GM23248 (cell line): Measurements from ENCODE around the gene TTC32. TPM values are rescaled to one million over a fixed set of nuclear protein-coding genes. Genes with fewer than 3 reads are reported as not detected.

Experiments used
- DNase-seq: peaks from one replicate; pipeline ENCODE4 v3.0.0-alpha.2; 2015
- H2AFZ ChIP-seq: fragments of 200-600 bp; sonication (generic); 2 replicates; pipeline ENCODE4 v1.6.1; 2016; ENCODE audit warnings: antibody characterized with exemption
- H3F3A ChIP-seq: fragments of 200-600 bp; sonication (generic); 2 replicates; pipeline ENCODE4 v1.6.1; 2016; ENCODE audit warnings: mild to moderate bottlenecking, antibody characterized with exemption, mixed run types; ENCODE audit not compliant: insufficient read depth
- H3K27ac ChIP-seq: fragments of 200-600 bp; sonication (generic); 2 replicates; pipeline ENCODE4 v1.5.1; 2016; ENCODE audit warnings: mild to moderate bottlenecking
- H3K27me3 ChIP-seq: fragments of 200-600 bp; sonication (generic); replicated peaks from 2 replicates; pipeline ENCODE4 v1.6.1; 2016; ENCODE audit warnings: mild to moderate bottlenecking; ENCODE audit not compliant: insufficient read depth
- H3K36me3 ChIP-seq: fragments of 200-600 bp; sonication (generic); 2 replicates; pipeline ENCODE4 v1.6.1; 2016; ENCODE audit warnings: low read depth, mild to moderate bottlenecking
- H3K4me1 ChIP-seq: fragments of 200-600 bp; sonication (generic); 2 replicates; pipeline ENCODE4 v1.6.1; 2016; ENCODE audit warnings: mild to moderate bottlenecking; ENCODE audit not compliant: insufficient read depth
- H3K4me2 ChIP-seq: fragments of 200-600 bp; sonication (generic); one replicate; pipeline ENCODE4 v1.6.1; 2016; ENCODE audit warnings: mild to moderate bottlenecking; ENCODE audit not compliant: unreplicated experiment
- H3K4me3 ChIP-seq: fragments of 200-600 bp; sonication (generic); 2 replicates; pipeline ENCODE4 v1.5.1; 2016; ENCODE audit warnings: mild to moderate bottlenecking
- H3K79me2 ChIP-seq: fragments of 200-600 bp; sonication (generic); 2 replicates; pipeline ENCODE4 v1.6.1; 2016; ENCODE audit warnings: mild to moderate bottlenecking; ENCODE audit not compliant: insufficient read depth
- H3K9ac ChIP-seq: fragments of 200-600 bp; sonication (generic); 2 replicates; pipeline ENCODE4 v1.6.1; 2016; ENCODE audit warnings: mild to moderate bottlenecking
- H3K9me2 ChIP-seq: fragments of 200-600 bp; sonication (generic); 2 replicates; pipeline ENCODE4 v1.6.1; 2016; ENCODE audit warnings: mixed run types, mild to moderate bottlenecking, moderate library complexity; ENCODE audit not compliant: insufficient read depth
- H3K9me3 ChIP-seq: fragments of 200-600 bp; sonication (generic); one replicate; pipeline ENCODE4 v1.6.1; 2017; ENCODE audit warnings: low read depth
- H4K20me1 ChIP-seq: fragments of 200-600 bp; sonication (generic); 2 replicates; pipeline ENCODE4 v1.6.0; 2016; ENCODE audit not compliant: insufficient read depth
- EZH2 ChIP-seq: fragments of 200-600 bp; sonication (generic); IDR thresholded peaks from 2 replicates; pipeline ENCODE4 v1.6.1; 2018; ENCODE audit warnings: antibody characterized with exemption, mild to moderate bottlenecking; ENCODE audit not compliant: insufficient read depth, poor library complexity, severe bottlenecking
- EZH2phosphoT487 ChIP-seq: fragments of 200-600 bp; sonication (generic); IDR thresholded peaks from 2 replicates; pipeline ENCODE4 v1.6.1; 2018; ENCODE audit warnings: antibody characterized with exemption, moderate library complexity, mild to moderate bottlenecking, low read depth; ENCODE audit not compliant: insufficient read depth
- WGBS, 2 experiments: methylation state at CpG; one replicate each; pipeline ENCODE4 v1.1.6; 2015 to 2017; ENCODE audit warnings: low lambda C conversion rate in 2 of 2, low coverage in 1 of 2; ENCODE audit errors: missing lambda C conversion rate in 2 of 2; 5-methylcytosine and 5-hydroxymethylcytosine counted together
- in situ Hi-C: fragments of 300-500 bp; cut with MboI; formaldehyde crosslinking; loops from 2 replicates; pipeline ENCODE4 v1.15.0; 2020
- polyA plus RNA-seq: library from polyadenylated mRNA; unstranded; fragments of >200 nt; fragmentation: Nextera tagmentation; extraction: Ambion mirVana; gene quantifications from 2 replicates; pipeline ENCODE4 v1.2.1, GENCODE V29; 2016
- total RNA-seq: library from RNA; depleted of rRNA; stranded (reverse); fragments of >200 nt; shearing (Covaris generic); gene quantifications from 2 replicates; pipeline ENCODE4 v1.2.3, GENCODE V29; 2014; rRNA removed

Gene TTC32
- total and polyA plus RNA-seq, 2 experiments from 2014 or later, result 1.5 to 6.8 TPM

- Histone ChIP-seq H3K9ac (no peak overlapping the region), H3F3A (no peaks in the 10 kb centered on the region), H3K4me3 (no peak overlapping the region), H3K9me2 (no peaks in the 10 kb centered on the region), H3K27me3 (0 out of 2 replicates have a peak, but pooled peaks cover 8% of the 10 kb centered on the region), H3K27ac (no peak overlapping the region), H3K4me1 (no peaks in the 10 kb centered on the region), H3K36me3 (no peaks in the 10 kb centered on the region), H3K4me2 (no peak overlapping the region), H3K9me3 (no peaks in the 10 kb centered on the region), H4K20me1 (no peaks in the 10 kb centered on the region), H2AFZ (no peak overlapping the region), H3K79me2 (no peaks in the 10 kb centered on the region)
- no peak for DNase-seq
- in situ Hi-C loops, result loop anchor here (25.0 kb wide), 2 partner anchors 963 to 1113 kb away; no protein-coding TSS in a partner anchor
- no peak for TF ChIP-seq EZH2phosphoT487
- no peak for TF ChIP-seq EZH2
- 84% methylated on average over 14 of the region's 14 CpGs for WGBS, 2 experiments
Observed at GRCh38 chr2:19850056-19851050, 51.4 kb downstream of the TTC32 start.

GRCh38 chr2:19848952-19849351 lies 52.8 kb downstream of the TTC32 start:
- in situ Hi-C loops, result no loop called here
- Histone ChIP-seq H3K79me2 (no peaks in the 10 kb centered on the region), H3K4me3 (no peak overlapping the region), H3K9me3 (no peaks in the 10 kb centered on the region), H3K9me2 (no peaks in the 10 kb centered on the region), H3K4me2 (no peak overlapping the region), H3K9ac (no peak overlapping the region), H3K4me1 (no peaks in the 10 kb centered on the region), H3F3A (no peaks in the 10 kb centered on the region), H4K20me1 (no peaks in the 10 kb centered on the region), H3K36me3 (no peaks in the 10 kb centered on the region), H3K27ac (no peak overlapping the region), H3K27me3 (0 out of 2 replicates have a peak, but pooled peaks cover 8% of the 10 kb centered on the region), H2AFZ (no peak overlapping the region)
- no peak for TF ChIP-seq EZH2phosphoT487
- no peak for TF ChIP-seq EZH2
- 89% methylated on average over 5 of the region's 5 CpGs for WGBS, 2 experiments
- no peak for DNase-seq

- WGBS, 2 experiments, result 90% methylated on average over 11 of the region's 11 CpGs
- TF ChIP-seq EZH2 (no peak), EZH2phosphoT487 (no peak)
- Histone ChIP-seq H3K79me2 (no peaks in the 10 kb centered on the region), H3K9ac (no peak overlapping the region), H3K9me3 (no peaks in the 10 kb centered on the region), H3K27ac (no peak overlapping the region), H3K4me2 (no peak overlapping the region), H2AFZ (no peak overlapping the region), H3K36me3 (no peaks in the 10 kb centered on the region), H3K27me3 (0 out of 2 replicates have a peak, but pooled peaks cover 8% of the 10 kb centered on the region), H3F3A (no peaks in the 10 kb centered on the region), H3K4me1 (no peaks in the 10 kb centered on the region), H3K9me2 (no peaks in the 10 kb centered on the region), H3K4me3 (no peak overlapping the region), H4K20me1 (no peaks in the 10 kb centered on the region)
- DNase-seq, result no peak
- in situ Hi-C loops, result no loop called here
Observed at GRCh38 chr2:19848029-19848750, 53.6 kb downstream of the TTC32 start.

- Histone ChIP-seq H3K4me1 (no peaks in the 10 kb centered on the region), H3K27me3 (0 out of 2 replicates have a peak, but pooled peaks cover 8% of the 10 kb centered on the region), H3K9me3 (no peaks in the 10 kb centered on the region), H3K9me2 (no peaks in the 10 kb centered on the region), H2AFZ (no peak overlapping the region), H3F3A (no peaks in the 10 kb centered on the region), H3K27ac (no peak overlapping the region), H3K36me3 (no peaks in the 10 kb centered on the region), H3K4me3 (no peak overlapping the region), H3K4me2 (no peak overlapping the region), H3K79me2 (no peaks in the 10 kb centered on the region), H4K20me1 (no peaks in the 10 kb centered on the region), H3K9ac (no peak overlapping the region)
- in situ Hi-C loops, result no loop called here
- TF ChIP-seq EZH2phosphoT487, result no peak
- TF ChIP-seq EZH2, result no peak
- 83 to 88% methylated on average over 4 of the region's 4 CpGs for WGBS, 2 experiments
- no peak for DNase-seq
Observed at GRCh38 chr2:19847486-19847885, 54.3 kb downstream of the TTC32 start.

Other genes with a start within 250 kb of the TTC32 start
- 7.3 and 9.1 TPM in 2 replicates for gene WDR35, start 88.1 kb upstream of the TTC32 start, total RNA-seq
- 2.6 and 3.2 TPM in 2 replicates for gene WDR35, start 88.1 kb upstream of the TTC32 start, polyA plus RNA-seq
- gene MATN3, start 110.7 kb upstream of the TTC32 start, total RNA-seq, result 0.25 and 0.54 TPM in 2 replicates
- gene MATN3, start 110.7 kb upstream of the TTC32 start, polyA plus RNA-seq, result 1.7 and 2.0 TPM in 2 replicates
- 363 and 372 TPM in 2 replicates for gene LAPTM4A, start 149.6 kb upstream of the TTC32 start, total RNA-seq
- gene LAPTM4A, start 149.6 kb upstream of the TTC32 start, polyA plus RNA-seq, result 752 and 760 TPM in 2 replicates